Measurements from ENCODE around the gene CHD5.

Gene CHD5

DNA sequence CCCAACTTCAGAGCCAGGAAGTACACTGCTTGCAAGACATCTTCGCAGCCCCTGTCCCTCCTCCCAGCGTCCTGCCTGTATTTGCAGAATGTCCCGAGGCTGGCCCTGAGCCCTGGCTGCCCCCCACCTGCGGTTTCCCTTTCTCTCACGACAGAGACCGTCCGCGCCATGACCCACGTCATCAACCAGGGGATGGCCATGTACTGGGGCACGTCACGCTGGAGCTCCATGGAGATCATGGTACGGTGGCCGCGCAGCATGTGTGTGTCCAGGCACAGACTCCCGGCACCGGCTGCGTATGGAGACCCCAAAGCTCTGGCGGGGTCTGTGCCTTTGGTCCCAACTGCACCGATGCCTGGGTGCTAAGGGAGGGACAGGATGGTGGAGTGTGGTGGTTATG lies 85.9 kb downstream of the CHD5 start:
- Histone ChIP-seq H3K9me3 (ENCODE audit: insufficient read depth, low read depth, low read length) (no peaks in the 10 kb centered on the region), H3K4me1 (ENCODE audit: insufficient read depth, low read length) (no peaks in the 10 kb centered on the region), H3K27me3 (ENCODE audit: insufficient read depth, low read length) (no peaks in the 10 kb centered on the region), H3K36me3 (ENCODE audit: insufficient read depth, low read length) (no peaks in the 10 kb centered on the region), H3K9ac (ENCODE audit: low read depth, low read length) (no peak overlapping the region), H3K4me3 (ENCODE audit: low read length) (no peak overlapping the region), H3K27ac (ENCODE audit: low read depth, low read length) (no peak overlapping the region)
- WGBS = 94% methylated on average over 19 of the region's 19 CpGs

- Histone ChIP-seq H3K4me3 (ENCODE audit: low read length) (no peak overlapping the region), H3K4me1 (ENCODE audit: insufficient read depth, low read length) (no peaks in the 10 kb centered on the region), H3K9me3 (ENCODE audit: insufficient read depth, low read depth, low read length) (no peaks in the 10 kb centered on the region), H3K27me3 (ENCODE audit: insufficient read depth, low read length) (no peaks in the 10 kb centered on the region), H3K27ac (ENCODE audit: low read depth, low read length) (no peak overlapping the region), H3K36me3 (ENCODE audit: insufficient read depth, low read length) (no peaks in the 10 kb centered on the region), H3K9ac (ENCODE audit: low read depth, low read length) (no peak overlapping the region)
- 92% methylated on average over 9 of the region's 9 CpGs for WGBS
These were observed 86.5 kb downstream of the CHD5 start for GRCh38 chr1:6093611-6094010.

DNA sequence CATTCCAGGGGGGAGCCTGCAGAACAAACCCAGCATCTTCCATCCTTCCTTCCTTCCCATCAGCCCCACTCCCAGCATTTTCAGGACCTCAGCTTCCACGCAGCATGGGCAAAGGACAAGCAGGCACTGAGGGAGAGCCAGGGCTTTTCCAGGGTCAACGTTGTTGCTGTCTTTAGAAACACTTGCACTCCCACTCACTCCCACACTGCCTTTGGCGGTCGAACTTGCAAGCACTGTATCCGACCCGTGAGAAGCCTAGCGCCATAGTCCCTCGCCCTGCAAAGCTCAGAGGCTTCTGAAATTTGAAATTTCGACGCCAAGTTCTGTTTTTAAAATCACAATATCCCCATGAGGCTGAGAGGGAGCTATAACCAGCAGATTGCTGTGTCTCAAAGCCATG lies 87.0 kb downstream of the CHD5 start:
- no peaks in the 10 kb centered on the region for H3K9me3 ChIP-seq (ENCODE audit: insufficient read depth, low read depth, low read length)
- H3K27ac ChIP-seq (ENCODE audit: low read depth, low read length) = no peak overlapping the region
- H3K27me3 ChIP-seq (ENCODE audit: insufficient read depth, low read length) = no peaks in the 10 kb centered on the region
- WGBS = 87% methylated on average over 10 of the region's 10 CpGs
- no peak overlapping the region for H3K4me3 ChIP-seq (ENCODE audit: low read length)
- no peak overlapping the region for H3K9ac ChIP-seq (ENCODE audit: low read depth, low read length)
- no peaks in the 10 kb centered on the region for H3K36me3 ChIP-seq (ENCODE audit: insufficient read depth, low read length)
- H3K4me1 ChIP-seq (ENCODE audit: insufficient read depth, low read length) = no peaks in the 10 kb centered on the region

GRCh38 chr1:6092211-6092610 lies 87.9 kb downstream of the CHD5 start:
- no peak overlapping the region for H3K4me3 ChIP-seq (ENCODE audit: low read length)
- WGBS = 92% methylated on average over 10 of the region's 10 CpGs
- no peaks in the 10 kb centered on the region for H3K36me3 ChIP-seq (ENCODE audit: insufficient read depth, low read length)
- no peak overlapping the region for H3K27ac ChIP-seq (ENCODE audit: low read depth, low read length)
- H3K27me3 ChIP-seq (ENCODE audit: insufficient read depth, low read length) = no peaks in the 10 kb centered on the region
- H3K9ac ChIP-seq (ENCODE audit: low read depth, low read length) = no peak overlapping the region
- no peaks in the 10 kb centered on the region for H3K4me1 ChIP-seq (ENCODE audit: insufficient read depth, low read length)
- no peaks in the 10 kb centered on the region for H3K9me3 ChIP-seq (ENCODE audit: insufficient read depth, low read depth, low read length)

GRCh38 chr1:6091823-6092109 lies 88.4 kb downstream of the CHD5 start:
- H3K36me3 ChIP-seq (ENCODE audit: insufficient read depth, low read length) = no peaks in the 10 kb centered on the region
- no peak overlapping the region for H3K4me3 ChIP-seq (ENCODE audit: low read length)
- WGBS = 88% methylated on average over 10 of the region's 10 CpGs
- H3K27ac ChIP-seq (ENCODE audit: low read depth, low read length) = no peak overlapping the region
- no peaks in the 10 kb centered on the region for H3K4me1 ChIP-seq (ENCODE audit: insufficient read depth, low read length)
- H3K27me3 ChIP-seq (ENCODE audit: insufficient read depth, low read length) = no peaks in the 10 kb centered on the region
- H3K9ac ChIP-seq (ENCODE audit: low read depth, low read length) = no peak overlapping the region
- H3K9me3 ChIP-seq (ENCODE audit: insufficient read depth, low read depth, low read length) = no peaks in the 10 kb centered on the region

DNA sequence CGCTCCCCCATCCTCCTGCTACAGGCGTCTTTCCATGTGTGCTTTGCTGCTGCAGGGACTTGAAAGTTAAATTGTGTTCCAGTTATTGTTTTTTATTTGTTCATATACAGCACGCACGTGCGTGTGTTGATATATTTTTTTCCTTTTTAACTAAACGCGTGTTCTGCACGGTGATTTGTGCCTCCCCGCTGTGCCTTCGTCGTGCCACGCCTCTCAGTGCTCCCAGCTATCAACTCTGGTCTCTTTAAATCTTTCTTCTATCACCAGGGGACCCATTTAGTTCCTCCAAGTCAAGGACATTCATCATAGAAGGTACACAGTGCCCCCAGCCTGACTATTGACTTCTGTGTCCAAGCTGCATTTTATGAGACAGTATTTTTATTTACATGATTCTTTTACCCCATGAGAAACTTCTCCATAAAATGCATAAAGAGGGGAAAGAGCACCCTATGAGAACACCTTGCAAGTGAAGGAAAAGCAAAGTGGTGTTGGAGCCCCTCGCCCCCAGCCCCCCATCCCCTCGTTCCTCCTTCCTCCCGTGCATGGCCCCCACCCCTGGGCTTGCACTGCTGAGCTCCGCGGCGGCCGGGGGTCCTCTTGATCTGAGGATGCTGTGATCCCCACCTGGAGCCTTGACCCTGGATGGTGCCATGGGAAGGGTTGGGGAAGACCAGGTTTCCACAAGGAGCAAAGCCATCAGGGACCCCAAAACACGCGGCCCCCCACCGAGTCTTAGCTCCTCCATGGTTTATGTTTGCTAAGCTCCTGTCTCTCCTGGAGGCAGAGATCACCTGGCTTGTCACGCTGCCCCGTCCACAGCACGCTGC lies 88.9 kb downstream of the CHD5 start:
- H3K36me3 ChIP-seq (ENCODE audit: insufficient read depth, low read length) = no peaks in the 10 kb centered on the region

GRCh38 chr1:6090288-6090687 lies 89.8 kb downstream of the CHD5 start:
- H3K27me3 ChIP-seq (ENCODE audit: insufficient read depth, low read length) = no peaks in the 10 kb centered on the region

More for the DNA sequence above, 88.9 kb downstream of the CHD5 start:
- WGBS = 90% methylated on average over 22 of the region's 25 CpGs
- no peak overlapping the region for H3K9ac ChIP-seq (ENCODE audit: low read depth, low read length)
- H3K4me3 ChIP-seq (ENCODE audit: low read length) = no peak overlapping the region
- no peaks in the 10 kb centered on the region for H3K27me3 ChIP-seq (ENCODE audit: insufficient read depth, low read length)
- H3K4me1 ChIP-seq (ENCODE audit: insufficient read depth, low read length) = no peaks in the 10 kb centered on the region
- H3K27ac ChIP-seq (ENCODE audit: low read depth, low read length) = no peak overlapping the region
- no peaks in the 10 kb centered on the region for H3K9me3 ChIP-seq (ENCODE audit: insufficient read depth, low read depth, low read length)

GRCh38 chr1:6088956-6089355 lies 91.2 kb downstream of the CHD5 start:
- Histone ChIP-seq H3K9me3 (ENCODE audit: insufficient read depth, low read depth, low read length) (no peaks in the 10 kb centered on the region), H3K36me3 (ENCODE audit: insufficient read depth, low read length) (no peaks in the 10 kb centered on the region), H3K4me1 (ENCODE audit: insufficient read depth, low read length) (0 out of 2 replicates have a peak, but pooled peaks cover 1% of the 10 kb centered on the region), H3K27ac (ENCODE audit: low read depth, low read length) (no peak overlapping the region), H3K4me3 (ENCODE audit: low read length) (no peak overlapping the region), H3K27me3 (ENCODE audit: insufficient read depth, low read length) (no peaks in the 10 kb centered on the region), H3K9ac (ENCODE audit: low read depth, low read length) (no peak overlapping the region)
- WGBS = 93% methylated on average over 19 of the region's 19 CpGs

More at GRCh38 chr1:6090288-6090687, 89.8 kb downstream of the CHD5 start:
- no peaks in the 10 kb centered on the region for H3K9me3 ChIP-seq (ENCODE audit: insufficient read depth, low read depth, low read length)
- H3K4me1 ChIP-seq (ENCODE audit: insufficient read depth, low read length) = no peaks in the 10 kb centered on the region
- WGBS = 89% methylated on average over 18 of the region's 18 CpGs
- H3K9ac ChIP-seq (ENCODE audit: low read depth, low read length) = no peak overlapping the region
- no peaks in the 10 kb centered on the region for H3K36me3 ChIP-seq (ENCODE audit: insufficient read depth, low read length)
- no peak overlapping the region for H3K27ac ChIP-seq (ENCODE audit: low read depth, low read length)
- no peak overlapping the region for H3K4me3 ChIP-seq (ENCODE audit: low read length)

GRCh38 chr1:6087958-6088357 lies 92.2 kb downstream of the CHD5 start:
- Histone ChIP-seq H3K4me3 (ENCODE audit: low read length) (no peak overlapping the region), H3K4me1 (ENCODE audit: insufficient read depth, low read length) (0 out of 2 replicates have a peak, but pooled peaks cover 6% of the 10 kb centered on the region), H3K27ac (ENCODE audit: low read depth, low read length) (no peak overlapping the region), H3K9me3 (ENCODE audit: insufficient read depth, low read depth, low read length) (no peaks in the 10 kb centered on the region), H3K27me3 (ENCODE audit: insufficient read depth, low read length) (no peaks in the 10 kb centered on the region), H3K9ac (ENCODE audit: low read depth, low read length) (no peak overlapping the region), H3K36me3 (ENCODE audit: insufficient read depth, low read length) (no peaks in the 10 kb centered on the region)
- 96% methylated on average over 5 of the region's 6 CpGs for WGBS

- H3K36me3 ChIP-seq (ENCODE audit: insufficient read depth, low read length) = no peaks in the 10 kb centered on the region
- no peaks in the 10 kb centered on the region for H3K27me3 ChIP-seq (ENCODE audit: insufficient read depth, low read length)
- no peak overlapping the region for H3K27ac ChIP-seq (ENCODE audit: low read depth, low read length)
- H3K4me3 ChIP-seq (ENCODE audit: low read length) = no peak overlapping the region
- no peak overlapping the region for H3K9ac ChIP-seq (ENCODE audit: low read depth, low read length)
- H3K9me3 ChIP-seq (ENCODE audit: insufficient read depth, low read depth, low read length) = no peaks in the 10 kb centered on the region
- 90% methylated on average over 14 of the region's 14 CpGs for WGBS
- H3K4me1 ChIP-seq (ENCODE audit: insufficient read depth, low read length) = 0 out of 2 replicates have a peak, but pooled peaks cover 6% of the 10 kb centered on the region
These were observed 92.7 kb downstream of the CHD5 start for GRCh38 chr1:6087377-6087772.

GRCh38 chr1:6086762-6087376 lies 93.3 kb downstream of the CHD5 start:
- no peaks in the 10 kb centered on the region for H3K36me3 ChIP-seq (ENCODE audit: insufficient read depth, low read length)
- 0 out of 2 replicates have a peak, but pooled peaks cover 6% of the 10 kb centered on the region for H3K4me1 ChIP-seq (ENCODE audit: insufficient read depth, low read length)
- 88% methylated on average over 15 of the region's 15 CpGs for WGBS
- H3K27me3 ChIP-seq (ENCODE audit: insufficient read depth, low read length) = no peaks in the 10 kb centered on the region
- no peak overlapping the region for H3K27ac ChIP-seq (ENCODE audit: low read depth, low read length)
- H3K9me3 ChIP-seq (ENCODE audit: insufficient read depth, low read depth, low read length) = no peaks in the 10 kb centered on the region
- no peak overlapping the region for H3K9ac ChIP-seq (ENCODE audit: low read depth, low read length)
- no peak overlapping the region for H3K4me3 ChIP-seq (ENCODE audit: low read length)
